Choroid plexus epithelial cell (primary cell): ENCODE measurements around the gene C14orf132.

ENCODE experiments used
- DNase-seq: peaks from one replicate; pipeline ENCODE4 v3.0.0-alpha.2; 2010; ENCODE audit warnings: low read depth
- H3K4me3 ChIP-seq: 2 replicates; pipeline ENCODE4 v1.5.1; 2011; ENCODE audit warnings: low read depth, mild to moderate bottlenecking, control low read depth, low read length, moderate library complexity
- TF ChIP-seq, protein P1 (sequence below): conservative IDR thresholded peaks from 2 replicates; pipeline ENCODE4 v1.5.1; 2011; ENCODE audit warnings: low read depth, mild to moderate bottlenecking, control low read depth, inconsistent platforms, low read length, moderate library complexity

C14orf132 gene

GRCh38 chr14:96092936-96093335 is 53.8 kb downstream of the C14orf132 start:
- H3K4me3 ChIP-seq, result no peak overlapping the region
- TF ChIP-seq, protein P1, sequence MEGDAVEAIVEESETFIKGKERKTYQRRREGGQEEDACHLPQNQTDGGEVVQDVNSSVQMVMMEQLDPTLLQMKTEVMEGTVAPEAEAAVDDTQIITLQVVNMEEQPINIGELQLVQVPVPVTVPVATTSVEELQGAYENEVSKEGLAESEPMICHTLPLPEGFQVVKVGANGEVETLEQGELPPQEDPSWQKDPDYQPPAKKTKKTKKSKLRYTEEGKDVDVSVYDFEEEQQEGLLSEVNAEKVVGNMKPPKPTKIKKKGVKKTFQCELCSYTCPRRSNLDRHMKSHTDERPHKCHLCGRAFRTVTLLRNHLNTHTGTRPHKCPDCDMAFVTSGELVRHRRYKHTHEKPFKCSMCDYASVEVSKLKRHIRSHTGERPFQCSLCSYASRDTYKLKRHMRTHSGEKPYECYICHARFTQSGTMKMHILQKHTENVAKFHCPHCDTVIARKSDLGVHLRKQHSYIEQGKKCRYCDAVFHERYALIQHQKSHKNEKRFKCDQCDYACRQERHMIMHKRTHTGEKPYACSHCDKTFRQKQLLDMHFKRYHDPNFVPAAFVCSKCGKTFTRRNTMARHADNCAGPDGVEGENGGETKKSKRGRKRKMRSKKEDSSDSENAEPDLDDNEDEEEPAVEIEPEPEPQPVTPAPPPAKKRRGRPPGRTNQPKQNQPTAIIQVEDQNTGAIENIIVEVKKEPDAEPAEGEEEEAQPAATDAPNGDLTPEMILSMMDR, result no peak
- no peak for DNase-seq

DNA sequence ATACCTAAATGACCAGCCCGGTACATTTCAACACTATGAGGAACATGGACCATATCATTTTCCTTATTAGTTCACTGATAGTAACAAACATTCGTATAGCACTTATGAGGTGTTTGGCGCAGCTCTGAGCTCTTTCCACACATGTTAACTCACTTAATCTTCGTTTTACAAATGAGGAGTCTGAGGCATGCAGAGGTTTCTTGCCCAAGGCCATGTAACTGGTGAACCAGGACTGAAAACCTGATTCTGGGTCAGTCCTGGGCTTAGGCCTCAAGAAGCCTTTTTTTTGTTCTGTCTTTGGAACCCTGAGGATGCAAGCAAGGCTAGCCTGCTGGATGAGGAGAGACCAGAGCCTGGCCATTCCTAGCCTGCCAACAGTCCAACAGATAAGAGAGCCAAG is 55.0 kb downstream of the C14orf132 start:
- no peak for DNase-seq
- TF ChIP-seq, protein P1, result no peak
- no peak overlapping the region for H3K4me3 ChIP-seq

- TF ChIP-seq, protein P1, result no peak
- DNase-seq, result no peak
Measured at GRCh38 chr14:96094656-96095055, 55.5 kb downstream of the C14orf132 start.

GRCh38 chr14:96095058-96095457 is 55.9 kb downstream of the C14orf132 start:
- DNase-seq, result no peak
- no peak overlapping the region for H3K4me3 ChIP-seq
- TF ChIP-seq, protein P1, result no peak

More at GRCh38 chr14:96094656-96095055, 55.5 kb downstream of the C14orf132 start:
- H3K4me3 ChIP-seq, result no peak overlapping the region

DNA sequence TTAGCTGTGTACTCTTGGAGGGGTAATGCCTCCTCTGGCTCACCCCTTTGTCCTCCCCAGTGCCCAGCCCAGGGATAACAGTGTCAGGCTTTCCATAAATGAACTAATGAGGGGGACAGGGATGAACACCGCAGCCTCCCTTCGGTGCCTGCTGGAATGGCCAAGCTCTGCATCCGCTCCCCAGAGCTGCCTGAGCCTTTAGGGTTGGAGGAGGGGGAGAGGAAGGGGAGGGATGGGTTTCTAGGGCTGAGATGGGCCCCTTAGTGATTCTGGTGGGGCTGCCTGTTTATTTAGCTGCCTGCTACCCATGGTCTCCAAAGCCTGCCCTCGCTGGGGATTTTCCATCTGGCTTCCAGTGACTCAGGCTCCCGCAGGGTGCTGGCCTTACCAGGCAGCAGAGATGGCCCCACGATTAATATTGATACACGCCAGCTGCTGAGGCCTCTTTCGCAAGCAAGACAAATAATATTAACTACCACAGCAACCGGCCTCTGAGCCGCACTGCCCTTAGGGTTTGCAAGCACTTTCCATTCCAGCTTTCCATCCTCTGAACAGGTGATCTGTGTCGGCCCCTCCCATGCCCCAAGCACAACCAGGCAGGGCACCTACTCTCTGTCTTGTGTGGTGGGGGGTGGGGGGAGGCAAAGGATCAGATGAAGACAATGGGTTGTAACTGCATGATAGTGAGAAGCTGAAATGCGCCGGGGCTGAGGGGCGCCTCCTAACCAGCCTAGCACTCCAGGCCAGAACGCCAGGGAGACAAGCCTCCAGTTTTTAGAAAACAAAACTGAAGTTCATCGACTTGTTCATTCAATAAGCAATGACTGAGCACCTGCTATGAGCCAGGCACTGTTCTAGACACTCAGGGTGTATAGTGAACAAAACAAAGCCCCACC is 56.7 kb downstream of the C14orf132 start:
- H3K4me3 ChIP-seq, result no peak overlapping the region
- peak; percentile 91 for DNase-seq
- TF ChIP-seq, protein P1, result no peak

GRCh38 chr14:96096639-96097610 is 57.8 kb downstream of the C14orf132 start:
- DNase-seq, result no peak
- TF ChIP-seq, protein P1, result no peak
- no peak overlapping the region for H3K4me3 ChIP-seq
